ENCODE measurements around the gene DRC3.

The DRC3 gene

DNA sequence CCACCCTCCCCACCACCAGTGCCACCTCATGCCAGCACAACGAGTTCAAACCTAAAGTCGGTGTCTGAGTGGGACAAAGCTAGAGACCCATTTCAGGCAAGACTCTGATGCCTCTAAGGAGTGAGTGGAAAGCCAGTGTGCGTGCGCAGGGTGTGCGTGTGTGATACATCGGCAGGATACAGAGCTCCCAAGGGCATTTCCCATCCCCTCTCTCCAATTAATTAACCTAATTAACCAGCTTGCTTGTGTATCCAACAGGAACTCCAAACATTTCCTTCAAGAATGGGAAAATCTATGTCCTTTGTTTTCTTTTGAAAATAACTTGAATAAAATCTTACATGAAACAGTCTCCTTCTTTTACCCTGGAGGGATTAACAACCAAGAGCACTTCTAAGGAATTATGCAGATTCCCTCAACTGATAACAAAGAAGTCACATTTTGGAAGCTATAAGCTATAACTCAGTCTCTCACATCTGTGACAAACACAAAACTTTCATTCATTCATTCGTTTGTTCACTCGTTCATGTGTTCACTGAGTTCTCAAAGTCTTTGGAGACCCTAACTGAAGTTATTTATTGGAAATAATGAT, 56.4 kb downstream of the DRC3 start:
- no peak for DNase-seq
- in situ Hi-C loops (cut with HindIII; ENCODE audit: low pct_ligation_motif_present, low pct_unique_long_range_greater_than_20kb, low sequenced_read_pairs): no loop called here

DNA sequence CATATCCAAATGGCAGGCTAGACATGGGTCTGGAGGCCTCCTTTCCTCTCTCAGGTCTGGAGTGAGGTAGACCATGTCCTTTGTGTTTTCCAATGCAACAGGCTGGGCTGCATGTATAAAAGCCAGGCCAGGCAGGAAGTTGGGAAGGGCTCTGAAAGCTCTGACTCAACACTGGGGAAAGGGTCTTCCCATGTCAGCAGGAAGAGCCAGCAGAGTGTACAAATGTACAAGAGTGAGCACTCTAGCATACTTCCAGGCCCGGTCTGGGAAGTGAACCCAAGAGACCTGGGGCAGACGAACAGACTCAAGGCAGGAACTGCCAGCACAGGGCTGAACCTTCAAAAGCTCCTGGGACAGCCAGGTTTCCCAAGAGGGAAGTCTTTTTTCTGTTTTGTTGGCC, 59.3 kb downstream of the DRC3 start:
- in situ Hi-C loops (cut with HindIII; ENCODE audit: low pct_ligation_motif_present, low pct_unique_long_range_greater_than_20kb, low sequenced_read_pairs): loop anchor here (10.0 kb wide), 1 partner anchor 137 kb away; no protein-coding TSS in a partner anchor

DNA sequence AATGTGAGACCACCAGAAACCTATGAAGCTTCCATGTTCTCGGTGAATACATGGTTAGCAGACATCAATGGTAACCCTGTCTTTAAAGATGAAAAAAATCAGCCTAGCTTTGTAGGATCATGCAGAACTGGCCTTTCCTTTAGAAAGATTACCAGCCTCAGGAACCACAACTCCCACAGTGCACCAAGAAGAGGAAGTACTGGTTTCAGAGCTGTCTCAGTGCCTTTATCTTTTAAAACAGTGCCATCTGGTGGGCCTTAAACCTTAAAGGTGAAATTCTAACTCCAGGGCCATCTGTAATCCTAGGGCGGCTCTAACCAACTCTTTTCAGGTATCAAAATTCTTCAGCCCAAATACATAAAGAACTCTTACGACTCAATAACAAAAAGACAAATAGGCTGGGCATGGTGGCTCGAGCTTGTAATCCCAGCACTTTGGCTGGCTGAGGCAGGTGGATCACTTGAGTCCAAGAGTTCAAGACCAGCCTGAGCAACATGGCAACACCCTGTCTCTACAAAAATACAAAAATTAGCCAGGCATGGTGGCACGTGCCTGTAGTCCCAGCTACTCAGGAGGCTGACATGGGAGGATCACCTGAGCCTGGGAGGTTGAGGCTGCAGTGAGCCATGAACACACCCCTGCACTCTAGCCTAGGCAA, 60.9 kb downstream of the DRC3 start:
- in situ Hi-C loops (cut with HindIII; ENCODE audit: low pct_ligation_motif_present, low pct_unique_long_range_greater_than_20kb, low sequenced_read_pairs): loop anchor here (10.0 kb wide), 1 partner anchor 139 kb away; no protein-coding TSS in a partner anchor
- peak; percentile 91 for DNase-seq

More for the DNA sequence above, 59.3 kb downstream of the DRC3 start:
- DNase-seq: peak; percentile 31

DNA sequence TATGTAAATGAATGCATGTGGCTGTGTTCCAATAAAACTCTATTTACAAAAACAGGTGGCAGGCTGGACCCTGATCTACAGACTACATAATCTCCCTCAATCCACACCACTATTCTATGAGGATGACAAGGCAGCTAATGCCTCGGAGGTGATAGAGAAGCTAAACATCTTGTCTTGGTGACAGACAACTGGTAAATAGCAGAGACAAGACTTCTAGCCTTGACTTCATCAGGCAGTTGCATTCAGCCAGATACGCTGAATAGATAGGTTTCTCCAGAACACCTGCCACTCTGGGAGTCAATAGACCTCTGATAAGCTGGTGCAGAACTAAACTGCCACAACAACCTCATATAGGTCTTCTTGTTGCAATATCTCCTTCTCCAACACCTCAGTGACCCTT, 63.0 kb downstream of the DRC3 start:
- in situ Hi-C loops (cut with HindIII; ENCODE audit: low pct_ligation_motif_present, low pct_unique_long_range_greater_than_20kb, low sequenced_read_pairs): loop anchor here (10.0 kb wide), 1 partner anchor 141 kb away; no protein-coding TSS in a partner anchor
- DNase-seq: no peak

DNA sequence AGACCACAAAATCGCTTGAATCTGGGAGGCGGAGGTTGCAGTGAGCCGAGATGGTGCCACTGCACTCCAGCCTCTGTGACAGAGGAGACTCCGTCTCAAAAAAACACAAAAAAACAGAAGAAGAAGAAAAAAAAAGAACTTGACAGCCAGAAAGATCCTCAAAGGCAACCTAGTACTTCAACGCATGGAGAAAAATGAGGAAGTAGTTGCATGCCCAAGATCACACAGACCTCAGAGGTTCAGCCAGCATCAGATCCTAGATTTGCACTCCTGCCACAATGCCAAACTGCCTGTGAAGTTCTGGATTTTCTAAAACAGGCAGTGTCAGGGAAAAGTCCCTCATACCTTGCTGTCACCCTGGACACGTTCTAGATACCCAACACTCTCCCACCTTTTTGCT, 64.8 kb downstream of the DRC3 start:
- in situ Hi-C loops (cut with HindIII; ENCODE audit: low pct_ligation_motif_present, low pct_unique_long_range_greater_than_20kb, low sequenced_read_pairs): loop anchor here (10.0 kb wide), 1 partner anchor 143 kb away; no protein-coding TSS in a partner anchor
- DNase-seq: no peak

DNA sequence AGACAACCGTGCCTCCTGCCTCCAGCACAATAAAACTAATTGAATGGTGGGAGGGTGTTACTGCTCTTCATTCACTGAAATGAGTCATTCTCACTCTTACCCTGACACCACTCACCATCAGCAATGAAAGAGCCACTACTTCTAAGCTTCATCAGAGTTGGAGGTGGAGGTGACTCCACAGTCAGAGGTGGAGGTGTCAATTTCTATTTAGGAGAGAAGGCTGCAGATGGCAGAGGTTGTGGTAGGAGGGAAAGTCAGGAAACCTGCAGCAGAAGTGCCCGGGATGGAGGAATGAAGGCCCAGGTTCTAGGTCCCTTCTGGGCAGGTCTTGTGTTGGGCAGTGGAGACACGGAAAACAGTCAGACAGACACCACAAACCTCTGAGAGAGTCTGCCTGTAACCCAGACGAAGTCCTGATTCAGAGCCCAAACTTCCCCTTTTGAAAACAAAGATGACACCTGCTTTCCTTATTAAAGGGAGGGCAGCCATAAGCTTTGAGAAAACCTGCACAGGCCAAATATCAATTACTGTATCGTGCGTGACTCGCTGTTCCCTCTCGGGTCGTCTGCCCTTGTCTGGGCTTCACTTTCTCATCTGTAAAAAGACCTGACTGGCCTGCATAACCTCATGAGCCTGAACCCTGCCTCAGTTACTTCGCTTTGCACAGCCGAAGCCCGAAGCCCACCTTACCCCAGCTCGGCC, 65.6 kb downstream of the DRC3 start:
- in situ Hi-C loops (cut with HindIII; ENCODE audit: low pct_ligation_motif_present, low pct_unique_long_range_greater_than_20kb, low sequenced_read_pairs): loop anchor here (10.0 kb wide), 1 partner anchor 143 kb away; no protein-coding TSS in a partner anchor
- peak; percentile 8 for DNase-seq

DNA sequence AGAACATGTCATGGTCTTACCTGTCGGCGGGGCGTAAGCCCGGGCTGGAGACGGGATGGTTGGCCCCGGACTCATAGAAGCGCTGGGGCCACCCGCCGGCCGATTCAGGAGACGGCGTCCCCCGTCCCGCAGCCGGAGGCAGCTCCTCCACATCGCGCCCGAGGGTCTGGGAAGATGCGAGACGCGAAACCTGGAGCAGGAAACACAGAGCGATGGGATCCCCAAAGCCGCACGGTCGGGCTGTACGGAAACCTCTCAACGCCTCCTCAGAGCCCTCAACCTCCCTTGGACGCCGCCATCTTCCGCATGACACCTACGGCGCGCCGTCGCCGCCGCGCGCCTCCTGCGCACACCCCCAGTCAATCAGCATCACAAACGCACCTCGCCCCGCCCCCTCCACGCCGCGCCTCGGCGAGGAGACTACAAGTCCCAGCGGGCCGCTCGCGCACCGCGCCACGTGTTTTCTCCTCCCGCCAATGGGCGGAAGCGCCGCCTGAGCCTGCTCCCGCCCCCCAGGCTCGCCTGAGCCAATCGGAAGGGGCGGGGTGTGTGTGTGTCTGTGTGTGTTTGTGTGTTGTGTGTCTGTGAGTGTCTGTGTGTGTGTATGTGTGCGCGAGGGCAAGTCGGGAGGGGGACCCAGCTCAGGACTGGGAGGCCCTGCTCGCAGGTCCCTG, 66.3 kb downstream of the DRC3 start, which contains the start of the genes ATPAF2 and GID4:
ATPAF2 (minus strand) TSS at position 308 of the 674 bp plus-strand sequence; CDS start at position 153, 155 bp downstream.
GID4 (plus strand) TSS at position 548 of the 674 bp plus-strand sequence; CDS start at position 605, 57 bp downstream.
- in situ Hi-C loops (cut with HindIII; ENCODE audit: low pct_ligation_motif_present, low pct_unique_long_range_greater_than_20kb, low sequenced_read_pairs): loop anchor here (10.0 kb wide), 1 partner anchor 144 kb away; no protein-coding TSS in a partner anchor
- peak; percentile 99 for DNase-seq

DNA sequence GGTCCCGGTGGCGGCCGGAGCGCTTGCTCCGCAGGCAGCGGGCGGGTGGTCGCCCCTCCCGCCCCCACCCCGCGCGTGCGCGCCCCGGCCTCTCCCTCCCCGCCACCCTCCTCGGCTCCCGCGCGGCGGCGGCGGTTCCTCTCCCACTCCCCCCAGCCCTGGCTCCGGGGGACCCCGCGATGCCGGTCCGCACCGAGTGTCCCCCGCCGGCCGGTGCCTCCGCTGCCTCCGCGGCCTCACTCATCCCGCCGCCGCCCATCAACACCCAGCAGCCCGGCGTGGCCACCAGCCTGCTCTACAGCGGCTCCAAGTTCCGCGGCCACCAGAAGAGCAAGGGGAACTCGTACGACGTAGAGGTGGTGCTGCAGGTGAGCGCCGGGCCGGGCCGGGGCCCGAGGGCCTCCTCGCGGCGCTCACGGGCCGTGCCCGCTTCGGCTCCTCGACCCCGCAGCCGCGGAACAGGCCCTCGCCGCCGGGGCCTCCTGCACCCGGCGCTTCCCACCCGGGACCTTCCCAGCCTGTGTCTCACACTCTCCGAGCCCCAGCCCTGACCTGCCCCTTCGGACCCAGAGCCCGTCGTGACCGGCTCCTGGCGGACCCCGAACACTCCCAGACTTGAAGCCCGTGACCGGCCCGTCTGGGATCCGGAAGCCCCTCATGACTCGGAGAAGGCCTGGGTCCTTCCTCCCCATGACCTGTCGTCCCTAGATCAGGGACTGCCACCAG, 67.0 kb downstream of the DRC3 start:
- DNase-seq: peak; percentile 27
- in situ Hi-C loops (cut with HindIII; ENCODE audit: low pct_ligation_motif_present, low pct_unique_long_range_greater_than_20kb, low sequenced_read_pairs): loop anchor here (10.0 kb wide), 1 partner anchor 145 kb away; no protein-coding TSS in a partner anchor

DNA sequence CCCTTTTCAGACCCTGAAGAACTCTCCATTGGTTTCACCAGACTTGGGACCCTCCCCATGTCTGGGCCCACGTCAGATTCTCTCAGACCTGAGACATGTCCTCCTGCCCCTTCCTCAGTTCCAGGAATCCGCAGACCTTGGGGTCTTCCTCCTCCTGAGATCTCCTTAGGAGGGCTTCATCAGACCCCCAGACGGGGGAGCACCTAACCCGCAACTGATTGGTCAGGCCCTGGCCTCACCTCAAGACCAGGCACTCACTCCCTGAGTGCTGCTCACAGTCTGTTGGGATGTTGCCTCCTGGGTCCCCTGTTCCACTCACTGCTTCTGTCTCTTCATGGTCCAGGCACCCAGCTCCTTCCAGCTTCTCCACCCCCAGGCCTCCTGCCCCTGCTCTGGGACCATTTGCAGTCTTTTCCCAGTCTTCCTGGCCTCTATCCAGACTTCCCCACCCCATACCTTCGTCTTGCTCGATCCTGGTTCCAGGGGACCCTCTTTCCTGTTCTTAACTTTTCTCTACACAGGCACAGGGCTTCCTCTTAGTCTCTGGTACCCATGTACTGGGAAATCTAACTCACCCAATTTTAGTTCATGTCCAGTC, 67.7 kb downstream of the DRC3 start:
- no peak for DNase-seq
- in situ Hi-C loops (cut with HindIII; ENCODE audit: low pct_ligation_motif_present, low pct_unique_long_range_greater_than_20kb, low sequenced_read_pairs): no loop called here

DNA sequence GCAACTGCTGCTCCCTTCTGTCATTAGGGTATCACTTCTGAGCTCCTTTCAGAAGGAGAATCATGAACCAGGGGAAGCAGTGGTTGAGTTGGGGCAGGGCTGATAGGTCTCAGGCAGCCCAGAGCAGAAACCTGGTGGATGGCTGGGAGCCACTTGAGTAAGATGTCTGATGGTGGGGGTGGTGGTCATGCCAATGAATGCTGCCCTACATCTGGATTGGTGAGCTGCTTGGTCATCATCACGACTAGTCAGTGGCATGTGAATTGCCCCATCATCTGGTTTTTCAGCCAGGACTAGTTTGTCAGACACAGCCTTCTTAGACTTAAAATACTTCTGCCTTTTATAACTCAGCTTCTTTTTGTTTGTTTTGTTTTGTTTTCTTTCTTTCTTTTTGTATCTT, 69.1 kb downstream of the DRC3 start:
- DNase-seq: no peak
- in situ Hi-C loops (cut with HindIII; ENCODE audit: low pct_ligation_motif_present, low pct_unique_long_range_greater_than_20kb, low sequenced_read_pairs): no loop called here

DNA sequence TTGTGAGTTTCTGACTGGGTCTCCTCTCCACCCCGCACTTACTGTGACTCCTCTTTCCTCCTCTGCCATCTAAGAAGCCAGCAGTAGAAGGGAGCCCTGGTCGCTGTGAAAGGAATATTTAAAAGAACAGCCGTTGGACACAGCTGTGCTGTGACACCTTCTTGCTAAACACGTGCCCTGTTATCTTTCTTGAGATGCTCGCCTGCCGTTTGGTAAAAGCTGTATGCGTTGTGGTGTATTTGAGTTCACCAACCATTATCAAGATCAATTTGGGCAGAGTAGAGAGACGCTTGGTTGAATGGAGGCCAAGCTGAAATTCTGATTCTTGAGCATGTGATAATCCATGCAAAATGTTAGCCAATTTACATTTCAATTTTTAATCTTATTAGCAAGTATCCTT, 70.3 kb downstream of the DRC3 start:
- in situ Hi-C loops (cut with HindIII; ENCODE audit: low pct_ligation_motif_present, low pct_unique_long_range_greater_than_20kb, low sequenced_read_pairs): no loop called here
- no peak for DNase-seq

DNA sequence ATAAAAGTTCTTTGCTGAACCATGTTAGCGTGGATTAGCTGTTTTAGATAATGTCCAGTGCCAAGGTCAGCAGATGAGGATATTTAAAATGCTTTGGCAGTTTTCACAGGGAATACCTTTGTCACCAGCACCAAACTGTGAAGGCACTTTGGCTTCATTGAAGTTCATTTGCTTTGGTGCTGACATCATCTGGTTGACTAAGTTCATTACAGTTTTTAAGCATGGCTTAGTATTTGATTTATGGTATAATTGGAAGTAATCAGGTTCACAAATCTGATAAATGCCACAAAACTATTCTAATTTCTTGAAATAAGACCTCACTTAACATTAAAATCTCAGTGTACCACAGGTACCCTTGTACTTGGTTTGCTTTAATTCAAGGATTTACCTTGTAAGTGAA, 70.8 kb downstream of the DRC3 start:
- peak; percentile 11 for DNase-seq
- in situ Hi-C loops (cut with HindIII; ENCODE audit: low pct_ligation_motif_present, low pct_unique_long_range_greater_than_20kb, low sequenced_read_pairs): no loop called here

DNA sequence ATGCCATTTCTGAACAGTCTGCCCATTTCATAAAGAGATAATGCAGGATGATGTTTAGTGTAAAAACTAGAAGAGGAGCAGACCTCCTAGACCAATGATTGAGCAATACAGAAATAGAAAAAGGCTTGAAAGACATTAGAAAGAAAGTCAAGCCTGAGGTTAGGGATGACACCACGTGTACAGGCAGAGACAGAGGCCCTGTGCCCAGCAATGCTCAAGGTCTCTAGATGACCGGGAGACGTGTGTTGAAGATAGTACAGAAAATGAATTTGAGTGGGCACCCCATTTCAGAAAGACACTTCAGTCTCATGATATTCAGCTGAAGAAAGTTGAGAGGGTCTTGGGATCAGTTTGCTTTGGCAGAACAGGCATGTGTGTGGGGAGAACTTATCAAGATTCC, 71.9 kb downstream of the DRC3 start:
- in situ Hi-C loops (cut with HindIII; ENCODE audit: low pct_ligation_motif_present, low pct_unique_long_range_greater_than_20kb, low sequenced_read_pairs): no loop called here
- DNase-seq: no peak

DNA sequence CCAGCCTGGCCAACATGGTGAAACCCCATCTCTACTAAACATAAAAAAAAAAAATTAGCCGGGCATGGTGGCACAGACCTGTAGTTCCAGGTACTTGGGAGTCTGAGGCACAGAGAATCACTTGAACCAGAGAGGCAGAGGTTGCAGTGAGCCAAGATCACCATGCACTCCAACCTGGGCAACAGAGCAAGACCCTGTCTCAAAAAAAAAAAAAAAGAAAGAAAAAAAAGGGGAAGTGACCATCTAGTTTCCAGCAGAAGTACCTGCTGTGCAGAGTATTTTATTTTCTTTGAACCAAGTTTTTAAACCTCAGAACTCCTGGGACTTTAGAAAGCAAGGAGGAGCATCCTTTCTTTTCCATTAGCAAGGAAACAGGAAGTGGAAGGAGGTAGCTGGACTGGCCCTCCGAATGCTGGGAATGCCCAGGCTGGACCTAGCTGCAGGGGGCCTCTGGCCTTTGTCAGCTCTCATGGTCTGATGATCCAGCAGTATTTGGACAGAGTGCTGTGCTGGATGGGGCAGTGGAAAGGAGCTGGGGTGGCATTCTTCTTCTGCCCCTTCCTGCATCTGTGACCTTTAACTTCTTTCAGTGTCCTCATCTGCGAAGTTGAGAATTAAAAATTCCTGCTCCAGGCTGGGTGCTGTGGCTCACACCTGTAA, 73.2 kb downstream of the DRC3 start:
- peak; percentile 34 for DNase-seq
- in situ Hi-C loops (cut with HindIII; ENCODE audit: low pct_ligation_motif_present, low pct_unique_long_range_greater_than_20kb, low sequenced_read_pairs): no loop called here

DNA sequence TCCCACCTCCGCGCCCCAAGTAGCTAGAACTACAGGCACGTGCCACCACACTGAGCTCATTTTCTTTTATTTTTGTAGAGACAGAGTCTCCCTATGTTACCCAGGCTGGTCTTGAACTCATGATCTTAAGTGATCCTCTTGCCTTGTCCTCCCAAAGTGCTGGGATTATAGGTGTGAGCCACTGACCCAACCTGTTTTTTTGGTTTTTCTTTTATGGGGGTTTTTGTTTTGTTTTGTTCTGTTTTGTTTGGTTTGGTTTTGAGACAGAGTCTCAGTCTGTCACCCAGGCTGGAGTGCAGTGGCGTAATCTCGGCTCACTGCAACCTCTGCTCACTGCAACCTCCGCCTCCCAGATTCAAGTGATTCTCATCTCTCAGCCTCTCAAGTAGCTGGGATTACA, 82.9 kb downstream of the DRC3 start:
- DNase-seq: no peak
- in situ Hi-C loops (cut with HindIII; ENCODE audit: low pct_ligation_motif_present, low pct_unique_long_range_greater_than_20kb, low sequenced_read_pairs): no loop called here

DNA sequence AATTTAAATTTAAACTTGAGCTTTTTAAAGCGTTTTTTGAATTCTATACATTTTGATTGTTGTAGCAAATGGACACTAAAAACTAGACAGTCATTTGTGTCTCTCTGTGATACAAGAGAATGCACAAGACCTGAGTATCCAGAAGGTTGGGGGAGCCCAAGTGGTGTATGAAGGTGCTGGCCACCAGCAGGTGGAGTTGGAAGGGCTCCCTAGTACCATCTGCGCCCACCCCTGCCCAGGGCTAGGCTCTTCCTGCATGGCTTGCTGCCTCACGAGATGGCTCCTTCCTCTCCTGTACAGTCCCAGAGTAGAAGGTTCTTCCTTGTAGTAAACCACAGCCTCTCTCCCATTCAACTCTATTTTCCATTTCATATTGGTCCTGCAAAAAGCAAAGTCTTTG, 83.6 kb downstream of the DRC3 start:
- DNase-seq: no peak
- in situ Hi-C loops (cut with HindIII; ENCODE audit: low pct_ligation_motif_present, low pct_unique_long_range_greater_than_20kb, low sequenced_read_pairs): no loop called here

DNA sequence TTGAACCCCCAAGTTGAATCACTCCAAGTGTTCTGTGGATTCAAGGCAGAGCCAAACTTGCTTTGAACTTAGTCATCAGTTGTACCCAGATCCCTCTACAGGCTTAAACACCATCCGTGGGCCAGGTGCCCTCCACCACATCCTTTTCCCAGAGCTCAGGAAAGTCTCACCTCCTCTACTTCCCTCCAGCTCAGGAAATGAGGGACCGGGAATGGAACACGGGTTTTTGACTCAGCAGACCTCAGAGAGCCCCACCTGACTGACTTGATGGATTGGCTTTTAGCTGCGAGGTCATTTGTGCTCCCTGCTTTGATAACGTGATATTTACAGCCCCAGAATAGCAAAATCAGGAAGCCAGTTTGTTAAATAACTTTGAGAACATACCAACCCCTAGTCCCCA, 86.6 kb downstream of the DRC3 start:
- in situ Hi-C loops (cut with HindIII; ENCODE audit: low pct_ligation_motif_present, low pct_unique_long_range_greater_than_20kb, low sequenced_read_pairs): no loop called here

More for the DNA sequence above, 86.6 kb downstream of the DRC3 start:
- no peak for DNase-seq

Measured in ACHN (cell line).